Measurements from ENCODE around the gene TBCK. TPM values are rescaled to one million over a fixed set of nuclear protein-coding genes. Genes with fewer than 3 reads are reported as not detected.

Gene TBCK
- polyA plus RNA-seq, 1 of the 3 experiments (the other 2 are of a cell fraction): 14.6 TPM

DNA sequence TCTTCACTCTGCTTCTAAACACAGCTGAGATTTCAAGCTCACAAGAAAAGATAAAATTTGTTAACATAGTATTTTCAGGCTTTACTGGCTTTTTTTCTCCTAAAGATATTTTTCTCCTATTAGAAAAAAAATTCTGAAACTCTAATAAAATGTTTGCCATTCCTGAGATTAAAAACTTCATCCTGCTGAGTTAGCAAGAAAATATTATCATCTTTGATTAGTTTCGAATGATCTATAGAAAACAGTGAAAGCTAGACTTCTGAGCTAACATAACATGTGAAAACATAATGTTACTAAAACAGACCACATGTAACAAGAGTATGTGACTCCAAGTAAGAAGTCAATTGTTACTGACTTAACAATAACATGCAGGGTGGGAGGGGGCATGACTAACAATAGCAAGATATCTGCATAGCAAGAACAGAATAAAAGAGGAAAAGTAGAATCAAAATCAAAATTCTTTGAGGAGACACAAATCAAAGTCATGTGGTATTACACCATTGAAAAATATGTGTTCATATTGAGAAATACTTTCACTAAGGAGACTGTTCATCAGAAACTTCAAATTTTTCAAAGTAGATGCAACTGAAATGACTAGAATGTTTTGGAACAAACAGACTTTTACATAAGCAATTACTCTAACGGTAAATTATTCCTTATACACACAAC is 14.5 kb downstream of the TBCK start:
- no peak overlapping the region for H3K4me2 ChIP-seq
- no peak for DNase-seq
- 89% methylated on average over 2 of the region's 2 CpGs for WGBS (ENCODE audit: low lambda C conversion rate)
- H4K20me1 ChIP-seq (ENCODE audit: insufficient read depth): no peaks in the 10 kb centered on the region
- H3K27me3 ChIP-seq (ENCODE audit: insufficient read depth): no peaks in the 10 kb centered on the region
- H3K9ac ChIP-seq: no peak overlapping the region
- H3K4me1 ChIP-seq (ENCODE audit: control insufficient read depth in 1 of 2, insufficient read depth in 2 of 2, low read depth in 1 of 2, low read length in 1 of 2): peaks cover 0 to 8% of the 10 kb centered on the region in 2 experiments; a peak in 3 of 4 replicates
- peaks cover 17 to 23% of the 10 kb centered on the region in 2 experiments for H3K36me3 ChIP-seq (replicated peaks in 1 of 2; ENCODE audit: control insufficient read depth in 1 of 2, insufficient read depth in 2 of 2, low read length in 1 of 2)
- peaks cover 5% of the 10 kb centered on the region for H3F3A ChIP-seq (replicated peaks; ENCODE audit: insufficient read depth)
- H3K9me2 ChIP-seq: no peaks in the 10 kb centered on the region
- TF ChIP-seq, protein P1, sequence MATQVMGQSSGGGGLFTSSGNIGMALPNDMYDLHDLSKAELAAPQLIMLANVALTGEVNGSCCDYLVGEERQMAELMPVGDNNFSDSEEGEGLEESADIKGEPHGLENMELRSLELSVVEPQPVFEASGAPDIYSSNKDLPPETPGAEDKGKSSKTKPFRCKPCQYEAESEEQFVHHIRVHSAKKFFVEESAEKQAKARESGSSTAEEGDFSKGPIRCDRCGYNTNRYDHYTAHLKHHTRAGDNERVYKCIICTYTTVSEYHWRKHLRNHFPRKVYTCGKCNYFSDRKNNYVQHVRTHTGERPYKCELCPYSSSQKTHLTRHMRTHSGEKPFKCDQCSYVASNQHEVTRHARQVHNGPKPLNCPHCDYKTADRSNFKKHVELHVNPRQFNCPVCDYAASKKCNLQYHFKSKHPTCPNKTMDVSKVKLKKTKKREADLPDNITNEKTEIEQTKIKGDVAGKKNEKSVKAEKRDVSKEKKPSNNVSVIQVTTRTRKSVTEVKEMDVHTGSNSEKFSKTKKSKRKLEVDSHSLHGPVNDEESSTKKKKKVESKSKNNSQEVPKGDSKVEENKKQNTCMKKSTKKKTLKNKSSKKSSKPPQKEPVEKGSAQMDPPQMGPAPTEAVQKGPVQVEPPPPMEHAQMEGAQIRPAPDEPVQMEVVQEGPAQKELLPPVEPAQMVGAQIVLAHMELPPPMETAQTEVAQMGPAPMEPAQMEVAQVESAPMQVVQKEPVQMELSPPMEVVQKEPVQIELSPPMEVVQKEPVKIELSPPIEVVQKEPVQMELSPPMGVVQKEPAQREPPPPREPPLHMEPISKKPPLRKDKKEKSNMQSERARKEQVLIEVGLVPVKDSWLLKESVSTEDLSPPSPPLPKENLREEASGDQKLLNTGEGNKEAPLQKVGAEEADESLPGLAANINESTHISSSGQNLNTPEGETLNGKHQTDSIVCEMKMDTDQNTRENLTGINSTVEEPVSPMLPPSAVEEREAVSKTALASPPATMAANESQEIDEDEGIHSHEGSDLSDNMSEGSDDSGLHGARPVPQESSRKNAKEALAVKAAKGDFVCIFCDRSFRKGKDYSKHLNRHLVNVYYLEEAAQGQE (IDR thresholded peaks at IDR 0.05; ENCODE audit: low read depth, low read length): no peak
- TF ChIP-seq NFIC (IDR thresholded peaks at IDR 0.05; ENCODE audit: borderline replicate concordance) (no peak), TAF1 (IDR thresholded peaks at IDR 0.05; ENCODE audit: borderline replicate concordance, low read depth, low read length) (no peak), GATA2 (CRISPR knock-in tag; IDR thresholded peaks at IDR 0.05) (no peak), FOXJ3 (CRISPR knock-in tag; IDR thresholded peaks at IDR 0.05) (no peak), RAD21 (IDR thresholded peaks at IDR 0.05; ENCODE audit: low read length) (no peak), USF1 (IDR thresholded peaks at IDR 0.05; ENCODE audit: borderline replicate concordance, low read depth) (no peak)
- TF ChIP-seq, protein P2, sequence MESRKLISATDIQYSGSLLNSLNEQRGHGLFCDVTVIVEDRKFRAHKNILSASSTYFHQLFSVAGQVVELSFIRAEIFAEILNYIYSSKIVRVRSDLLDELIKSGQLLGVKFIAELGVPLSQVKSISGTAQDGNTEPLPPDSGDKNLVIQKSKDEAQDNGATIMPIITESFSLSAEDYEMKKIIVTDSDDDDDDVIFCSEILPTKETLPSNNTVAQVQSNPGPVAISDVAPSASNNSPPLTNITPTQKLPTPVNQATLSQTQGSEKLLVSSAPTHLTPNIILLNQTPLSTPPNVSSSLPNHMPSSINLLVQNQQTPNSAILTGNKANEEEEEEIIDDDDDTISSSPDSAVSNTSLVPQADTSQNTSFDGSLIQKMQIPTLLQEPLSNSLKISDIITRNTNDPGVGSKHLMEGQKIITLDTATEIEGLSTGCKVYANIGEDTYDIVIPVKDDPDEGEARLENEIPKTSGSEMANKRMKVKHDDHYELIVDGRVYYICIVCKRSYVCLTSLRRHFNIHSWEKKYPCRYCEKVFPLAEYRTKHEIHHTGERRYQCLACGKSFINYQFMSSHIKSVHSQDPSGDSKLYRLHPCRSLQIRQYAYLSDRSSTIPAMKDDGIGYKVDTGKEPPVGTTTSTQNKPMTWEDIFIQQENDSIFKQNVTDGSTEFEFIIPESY (IDR thresholded peaks at IDR 0.05; ENCODE audit: borderline replicate concordance, low read depth): no peak
- CTCF ChIA-PET: no interaction called here
- H3K79me2 ChIP-seq (ENCODE audit: insufficient read depth): peaks cover 12% of the 10 kb centered on the region; the same call in 1 of the 2 replicates
- no peaks in the 10 kb centered on the region for H3K9me3 ChIP-seq
- POLR2A ChIA-PET: no interaction called here
- H2AFZ ChIP-seq (ENCODE audit: low read depth): no peak overlapping the region
- no peak overlapping the region for H3K27ac ChIP-seq (ENCODE audit: low read depth in 2 of 2, low read length in 1 of 2)
- no peak overlapping the region for H3K4me3 ChIP-seq (ENCODE audit: low read depth in 2 of 2, low read length in 1 of 2)

DNA sequence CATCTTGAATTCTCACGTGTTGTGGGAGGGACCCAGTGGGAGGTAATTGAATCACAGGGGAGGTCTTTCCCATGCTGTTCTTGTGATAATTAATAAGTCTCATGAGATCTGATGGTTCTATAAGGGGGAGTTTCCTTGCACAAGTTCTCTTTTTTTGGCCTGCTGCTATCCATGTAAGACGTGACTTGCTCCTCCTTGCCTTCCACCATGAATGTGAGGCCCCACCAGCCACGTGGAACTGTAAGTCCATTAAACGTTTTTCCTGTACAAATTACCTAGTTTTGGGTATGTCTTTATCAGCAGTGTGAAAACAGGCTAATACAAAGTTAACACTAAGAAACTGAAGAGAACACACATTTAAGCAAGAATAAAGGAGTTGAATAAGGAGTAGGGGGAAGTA is 16.0 kb downstream of the TBCK start:
- CTCF ChIA-PET: no interaction called here
- TF ChIP-seq CHD2 (IDR thresholded peaks at IDR 0.05; ENCODE audit: low read length, partially characterized antibody) (no peak), RXRA (IDR thresholded peaks at IDR 0.05; ENCODE audit: borderline replicate concordance, low read depth) (no peak), EP300 (IDR thresholded peaks at IDR 0.05; ENCODE audit: borderline replicate concordance in 1 of 2, low read depth in 1 of 2, low read length in 1 of 2) (no peak), EZH2phosphoT487 (IDR thresholded peaks at IDR 0.05; ENCODE audit: borderline replicate concordance, low read depth) (no peak), RCOR1 (IDR thresholded peaks at IDR 0.05; ENCODE audit: low read length) (no peak), POLR2AphosphoS5 (IDR thresholded peaks at IDR 0.05; ENCODE audit: low read depth, low read length) (no peak), NRF1 (IDR thresholded peaks at IDR 0.05; ENCODE audit: low read depth, low read length) (no peak), TAF1 (IDR thresholded peaks at IDR 0.05; ENCODE audit: borderline replicate concordance, low read depth, low read length) (no peak), SIN3A (IDR thresholded peaks at IDR 0.05; ENCODE audit: borderline replicate concordance, low read depth, low read length) (no peak)
- TF ChIP-seq, protein P1 (IDR thresholded peaks at IDR 0.05; ENCODE audit: low read depth, low read length): no peak

More for the DNA sequence above, 16.0 kb downstream of the TBCK start:
- WGBS (ENCODE audit: low lambda C conversion rate): 78% methylated on average over 4 of the region's 4 CpGs
- Histone ChIP-seq H3K9me3 (no peaks in the 10 kb centered on the region), H3K4me2 (no peak overlapping the region), H3K27ac (ENCODE audit: low read depth in 2 of 2, low read length in 1 of 2) (no peak overlapping the region), H4K20me1 (ENCODE audit: insufficient read depth) (no peaks in the 10 kb centered on the region), H2AFZ (ENCODE audit: low read depth) (no peak overlapping the region), H3K4me3 (ENCODE audit: low read depth in 2 of 2, low read length in 1 of 2) (no peak overlapping the region), H3K9ac (no peak overlapping the region), H3F3A (replicated peaks; ENCODE audit: insufficient read depth) (peaks cover 5% of the 10 kb centered on the region), H3K79me2 (ENCODE audit: insufficient read depth) (peaks cover 12% of the 10 kb centered on the region; the same call in 1 of the 2 replicates), H3K36me3 (replicated peaks in 1 of 2; ENCODE audit: control insufficient read depth in 1 of 2, insufficient read depth in 2 of 2, low read length in 1 of 2) (peaks cover 25 to 36% of the 10 kb centered on the region in 2 experiments), H3K27me3 (ENCODE audit: insufficient read depth) (no peaks in the 10 kb centered on the region), H3K4me1 (ENCODE audit: control insufficient read depth in 1 of 2, insufficient read depth in 2 of 2, low read depth in 1 of 2, low read length in 1 of 2) (peaks cover 0 to 7% of the 10 kb centered on the region in 2 experiments; a peak in 3 of 4 replicates), H3K9me2 (no peaks in the 10 kb centered on the region)
- POLR2A ChIA-PET: no interaction called here
- DNase-seq: no peak

All from SK-N-SH (cell line).